Skeletal muscle tissue (tissue), 4 donors: Measurements from ENCODE around the gene SCARF2. TPM values are rescaled to one million over a fixed set of nuclear protein-coding genes. Genes with fewer than 3 reads are reported as not detected.
A peak's percentile ranks its signal among the peaks of the same experiment; 100 is the strongest.
"Not testable (repeated sequence)": the region's sequence is repeated elsewhere in the genome, so short reads cannot be mapped to it uniquely, and the experiment has no call there.

Source experiments
- H3K27ac ChIP-seq: one replicate; pipeline ENCODE4 v1.7.0; 2013; ENCODE audit warnings: mild to moderate bottlenecking, low read depth, low read length, inconsistent platforms
- H3K27me3 ChIP-seq, 3 donors: one replicate each; pipeline ENCODE4 v1.7.0; 2013; ENCODE audit warnings: low read length in 3 of 3; ENCODE audit not compliant: control insufficient read depth in 3 of 3, insufficient read depth in 3 of 3
- H3K36me3 ChIP-seq, 3 donors: one replicate each; pipeline ENCODE4 v1.7.0; 2013; ENCODE audit warnings: low read length in 3 of 3; ENCODE audit not compliant: control insufficient read depth in 3 of 3, insufficient read depth in 3 of 3
- H3K4me1 ChIP-seq, 3 donors: one replicate each; pipeline ENCODE4 v1.7.0; 2013; ENCODE audit warnings: low read length in 3 of 3, mild to moderate bottlenecking in 3 of 3; ENCODE audit not compliant: control insufficient read depth in 3 of 3, insufficient read depth in 3 of 3
- H3K4me3 ChIP-seq, 3 donors: one replicate each; pipeline ENCODE4 v1.7.0; 2013; ENCODE audit warnings: low read length in 3 of 3
- H3K9ac ChIP-seq, 3 donors: one replicate each; pipeline ENCODE4 v1.7.0; 2013; ENCODE audit warnings: low read length in 3 of 3, mild to moderate bottlenecking in 3 of 3, moderate library complexity in 2 of 3, low read depth in 1 of 3
- H3K9me3 ChIP-seq, 3 donors: one replicate each; pipeline ENCODE4 v1.7.0; 2013; ENCODE audit warnings: low read length in 3 of 3; ENCODE audit not compliant: control insufficient read depth in 3 of 3
- total RNA-seq: library from RNA; depleted of rRNA; stranded (reverse); fragments of >200 nt; gene quantifications from one replicate; pipeline ENCODE4 v1.2.3, GENCODE V29; 2014
- donor health status: Osteomylitis.

SCARF2 gene
- total RNA-seq, 1 donor from 2014 or later = 7.8 TPM

DNA sequence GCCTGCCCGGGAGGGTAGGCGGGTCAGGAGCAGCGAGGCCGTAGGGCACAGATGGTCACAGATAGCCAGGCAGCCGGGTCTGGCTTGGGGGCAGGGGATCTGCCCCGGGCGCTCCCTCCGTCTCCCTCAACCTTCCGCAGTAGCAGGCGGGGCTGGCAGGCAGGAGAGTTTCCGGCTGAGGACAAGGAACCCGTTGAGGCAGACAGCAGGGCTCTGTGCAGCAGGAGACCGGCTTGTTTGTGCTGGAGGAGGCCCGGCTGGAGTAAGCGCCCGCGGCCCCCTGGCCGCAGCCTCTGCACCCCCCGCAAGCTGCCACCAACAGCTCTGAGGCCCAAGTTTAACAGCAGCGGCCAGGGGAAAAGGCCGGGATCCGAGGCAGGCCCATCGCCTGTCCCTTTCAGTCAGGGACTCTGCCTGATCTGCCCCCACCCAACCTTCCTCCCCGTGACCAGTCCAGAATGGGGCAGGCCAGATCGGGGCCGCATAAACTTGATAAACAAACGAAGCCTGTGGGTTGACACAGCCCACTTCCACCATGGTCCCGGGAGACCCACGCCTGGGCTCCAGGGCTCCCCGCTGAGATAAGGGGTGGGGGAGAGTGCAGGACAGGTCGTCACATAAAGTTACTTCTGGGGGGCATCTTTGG is 13.6 kb downstream of the SCARF2 start:
- Histone ChIP-seq H3K4me3 (no peak overlapping the region), H3K27me3 (peaks cover 0 to 6% (median 0%) of the 10 kb centered on the region in 3 donors)

DNA sequence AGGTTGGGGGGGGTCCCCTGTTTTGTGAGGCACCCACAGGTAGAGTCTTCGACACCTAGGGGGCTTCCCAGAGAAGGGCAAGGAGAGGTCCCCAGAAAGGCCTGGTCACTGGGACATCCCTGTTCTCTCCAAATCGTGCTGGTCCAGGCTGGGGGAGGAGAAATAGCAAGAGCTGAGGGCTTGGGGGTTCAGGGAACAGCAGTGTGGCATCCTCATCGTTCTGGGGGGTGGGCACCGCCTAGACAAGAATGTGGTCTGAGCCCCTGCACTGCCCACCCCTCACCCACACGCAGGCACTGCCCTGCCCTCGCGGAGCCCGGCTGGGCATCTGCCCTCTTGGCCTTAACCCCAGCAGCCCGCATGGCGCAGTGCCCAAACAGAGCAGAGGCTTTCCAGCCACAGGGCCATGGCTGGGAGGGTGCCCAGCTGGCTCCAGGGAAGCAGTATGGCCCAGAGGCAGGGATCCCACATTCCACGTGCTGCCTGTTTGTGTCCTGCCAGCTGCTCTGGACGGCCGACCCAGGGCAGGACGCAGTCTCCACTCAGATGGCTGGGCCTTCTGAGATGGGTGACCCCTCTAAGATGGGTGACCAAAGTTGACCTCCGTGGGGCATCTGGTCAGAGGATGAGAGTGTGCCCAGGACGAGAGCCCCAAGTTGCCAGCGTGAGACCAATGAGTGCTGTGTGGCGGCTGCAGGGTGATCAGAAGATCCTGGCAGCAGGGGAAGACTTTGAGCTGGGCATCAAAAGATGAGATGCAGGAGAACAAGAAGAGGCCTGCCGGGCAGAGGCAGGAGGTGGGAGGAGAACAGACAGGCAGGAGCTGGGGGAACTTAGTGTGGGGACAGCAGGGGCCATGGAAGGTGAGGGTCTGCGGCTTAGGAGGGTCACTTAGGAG is 14.4 kb downstream of the SCARF2 start:
- Histone ChIP-seq H3K9me3 (no peaks in the 10 kb centered on the region), H3K27ac (no peak overlapping the region), H3K4me3 (no peak overlapping the region), H3K4me1 (peaks cover 20 to 27% (median 25%) of the 10 kb centered on the region in 3 donors), H3K27me3 (peaks cover 0 to 6% (median 0%) of the 10 kb centered on the region in 3 donors), H3K36me3 (peaks cover 0 to 3% (median 0%) of the 10 kb centered on the region in 3 donors), H3K9ac (peak overlapping the region in 1 of 3 donors; percentile 25)

More for the DNA sequence above, 13.6 kb downstream of the SCARF2 start:
- peaks cover 0 to 4% (median 3%) of the 10 kb centered on the region in 3 donors for H3K36me3 ChIP-seq
- H3K27ac ChIP-seq = no peak overlapping the region
- H3K9me3 ChIP-seq = no peaks in the 10 kb centered on the region
- H3K4me1 ChIP-seq = peaks cover 18 to 23% (median 22%) of the 10 kb centered on the region in 3 donors
- H3K9ac ChIP-seq = peak overlapping the region in 1 of 3 donors; percentile 25

DNA sequence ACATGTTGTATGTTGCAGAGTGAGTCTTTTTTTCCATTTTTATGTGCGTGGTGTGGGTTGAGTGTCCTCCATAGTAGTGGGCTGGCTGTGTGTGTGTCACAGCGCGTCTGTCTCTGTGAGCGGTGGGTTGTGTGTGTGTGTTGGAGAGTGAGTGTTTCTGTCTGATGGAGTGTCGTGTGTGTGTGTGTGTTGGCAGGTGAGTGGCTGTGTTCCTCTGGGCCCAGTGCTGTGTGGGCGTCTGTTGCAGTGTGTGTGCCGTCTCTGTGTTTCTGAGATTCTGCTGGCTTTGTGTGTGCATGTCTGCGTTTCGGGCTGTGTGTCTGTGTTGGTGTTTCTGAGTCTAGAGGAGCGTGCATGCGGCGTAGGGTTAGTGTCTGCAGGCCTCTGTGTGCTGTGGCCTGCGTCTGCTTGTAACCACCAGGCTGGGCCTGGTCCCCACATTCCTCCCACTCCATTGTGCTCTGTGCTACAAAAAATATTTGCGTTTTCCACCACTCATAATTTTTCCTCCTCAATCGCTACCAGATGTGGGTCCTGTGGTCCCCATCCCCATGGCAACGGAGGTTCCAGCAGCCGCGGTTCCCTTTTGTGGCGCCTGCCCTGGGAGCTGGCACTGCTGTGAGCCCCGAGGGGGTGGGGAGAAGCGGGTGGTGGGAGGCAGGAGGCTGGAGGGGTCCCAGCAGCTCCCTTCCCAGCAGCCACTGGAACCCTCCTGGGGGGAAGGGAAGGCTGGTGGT is 15.2 kb downstream of the SCARF2 start:
- H3K27ac ChIP-seq = no peak overlapping the region
- H3K27me3 ChIP-seq = peaks cover 0 to 6% (median 0%) of the 10 kb centered on the region in 3 donors
- H3K36me3 ChIP-seq = peaks cover 0 to 3% (median 0%) of the 10 kb centered on the region in 3 donors
- no peak overlapping the region for H3K9ac ChIP-seq
- no peaks in the 10 kb centered on the region for H3K9me3 ChIP-seq
- H3K4me1 ChIP-seq = peaks cover 21 to 28% (median 25%) of the 10 kb centered on the region in 3 donors
- H3K4me3 ChIP-seq = no peak overlapping the region

DNA sequence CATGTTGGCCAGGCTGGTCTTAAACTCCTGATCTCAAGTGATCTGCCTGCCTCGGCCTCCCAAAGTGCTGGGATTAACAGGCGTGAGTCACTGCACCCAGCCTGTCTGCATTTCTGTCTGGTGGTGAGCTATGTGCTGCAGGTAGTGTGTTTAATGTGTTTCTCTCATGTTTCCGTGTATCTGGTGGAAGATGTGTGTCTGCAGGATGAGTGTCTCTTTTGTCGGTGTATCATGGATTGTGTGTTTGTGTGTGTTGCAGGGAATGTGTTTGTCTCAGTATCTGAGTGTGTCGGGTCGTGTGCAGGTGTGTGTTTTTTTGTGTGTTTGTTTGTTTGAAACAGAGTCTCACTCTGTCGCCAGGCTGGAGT is 16.1 kb downstream of the SCARF2 start:
- peaks cover 21 to 28% (median 25%) of the 10 kb centered on the region in 3 donors for H3K4me1 ChIP-seq
- no peak overlapping the region for H3K9ac ChIP-seq
- no peak overlapping the region for H3K4me3 ChIP-seq
- no peak overlapping the region for H3K27ac ChIP-seq
- no peaks in the 10 kb centered on the region for H3K9me3 ChIP-seq
- peaks cover 0 to 6% (median 0%) of the 10 kb centered on the region in 3 donors for H3K27me3 ChIP-seq
- no peaks in the 10 kb centered on the region for H3K36me3 ChIP-seq

DNA sequence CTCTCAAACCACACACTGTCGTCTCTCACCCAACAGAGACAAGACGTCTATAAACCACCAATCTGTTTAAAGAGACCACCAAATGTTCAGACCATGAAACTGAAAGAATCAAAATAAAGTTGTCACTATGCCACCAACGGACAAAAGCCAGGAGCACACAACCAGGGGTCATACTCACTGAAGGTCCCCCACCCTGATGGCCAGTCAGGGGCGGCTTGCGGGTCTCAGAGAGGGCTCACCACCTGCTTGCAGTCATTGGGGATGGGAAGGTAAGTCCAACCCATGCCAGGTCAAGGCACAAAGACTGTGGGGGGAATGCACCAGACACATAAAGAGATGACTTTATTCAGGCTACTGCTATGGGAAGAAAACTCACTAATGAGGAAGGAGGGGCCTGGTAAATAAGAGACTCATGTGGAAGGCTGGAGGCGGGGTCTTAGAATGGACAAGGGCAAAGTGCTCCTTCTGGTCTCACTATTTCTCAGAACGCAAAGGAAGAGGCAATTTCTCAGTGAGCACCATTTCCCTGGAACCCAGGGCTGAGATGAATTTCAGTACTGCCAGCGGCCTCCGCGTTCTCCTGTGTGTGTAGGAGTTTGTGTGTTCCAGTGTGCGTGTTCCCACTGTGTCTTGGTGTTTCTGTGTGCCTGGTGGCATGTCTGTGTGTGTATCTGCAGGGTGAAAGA is 17.3 kb downstream of the SCARF2 start:
- H3K27ac ChIP-seq = no peak overlapping the region
- H3K36me3 ChIP-seq = no peaks in the 10 kb centered on the region
- H3K9ac ChIP-seq = no peak overlapping the region
- no peaks in the 10 kb centered on the region for H3K9me3 ChIP-seq
- peaks cover 0 to 6% (median 0%) of the 10 kb centered on the region in 3 donors for H3K27me3 ChIP-seq
- H3K4me1 ChIP-seq = peaks cover 21 to 28% (median 25%) of the 10 kb centered on the region in 3 donors
- no peak overlapping the region for H3K4me3 ChIP-seq

DNA sequence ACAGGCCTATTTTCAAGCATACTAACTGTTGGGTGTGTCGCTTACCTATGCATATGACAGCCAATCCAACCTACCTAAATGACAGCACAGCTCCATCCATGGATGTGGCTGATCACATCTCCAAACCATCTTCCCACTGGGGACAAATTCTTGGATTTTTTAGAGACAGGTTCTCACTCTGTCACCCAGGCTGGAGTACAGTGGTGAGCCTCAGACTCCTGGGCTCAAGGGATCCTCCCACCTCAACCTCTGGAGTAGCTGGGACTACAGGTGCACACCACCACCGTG is 18.0 kb downstream of the SCARF2 start:
- H3K27ac ChIP-seq = no peak overlapping the region

DNA sequence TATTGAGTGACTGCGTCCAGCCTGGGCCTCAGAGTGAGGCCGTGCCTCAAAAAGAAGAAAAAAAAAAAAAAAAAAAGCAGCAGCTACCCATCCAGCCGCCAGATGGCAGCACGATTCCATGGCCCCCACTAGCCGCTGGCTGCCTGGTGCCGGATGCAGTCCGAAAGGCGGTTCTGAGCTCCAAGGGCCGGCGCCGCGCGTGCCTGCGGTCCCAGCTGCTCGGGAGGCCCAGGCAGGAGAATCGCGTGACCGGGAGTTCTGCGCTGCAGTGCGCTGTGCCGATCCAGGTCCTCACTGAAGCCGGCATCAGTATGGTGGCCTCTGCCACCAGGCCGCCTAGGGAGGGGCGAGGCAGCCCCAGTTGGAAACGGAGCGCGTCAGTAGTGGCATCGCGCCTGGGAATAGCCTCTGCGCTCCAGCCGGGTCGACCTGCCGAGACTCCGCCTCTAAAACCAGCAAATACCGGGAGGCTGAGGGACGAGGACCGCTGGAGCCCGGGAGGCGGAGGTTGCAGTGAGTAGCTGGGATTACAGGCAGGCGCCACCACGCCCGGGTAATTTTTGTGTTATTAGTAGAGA is 19.3 kb downstream of the SCARF2 start:
- Histone ChIP-seq H3K4me3 (peak overlapping the region; percentile 49 to 69 (median 67)), H3K27me3 (no peaks in the 10 kb centered on the region), H3K9me3 (no peaks in the 10 kb centered on the region), H3K36me3 (no peaks in the 10 kb centered on the region), H3K27ac (no peak overlapping the region), H3K9ac (peak overlapping the region in 2 of 3 donors; percentile 57 to 71), H3K4me1 (peaks cover 11 to 17% (median 15%) of the 10 kb centered on the region in 3 donors)

More for the DNA sequence above, 18.0 kb downstream of the SCARF2 start:
- peaks cover 21 to 28% (median 25%) of the 10 kb centered on the region in 3 donors for H3K4me1 ChIP-seq
- H3K27me3 ChIP-seq = no peaks in the 10 kb centered on the region
- no peaks in the 10 kb centered on the region for H3K9me3 ChIP-seq
- H3K4me3 ChIP-seq = no peak overlapping the region
- H3K9ac ChIP-seq = no peak overlapping the region
- H3K36me3 ChIP-seq = no peaks in the 10 kb centered on the region

DNA sequence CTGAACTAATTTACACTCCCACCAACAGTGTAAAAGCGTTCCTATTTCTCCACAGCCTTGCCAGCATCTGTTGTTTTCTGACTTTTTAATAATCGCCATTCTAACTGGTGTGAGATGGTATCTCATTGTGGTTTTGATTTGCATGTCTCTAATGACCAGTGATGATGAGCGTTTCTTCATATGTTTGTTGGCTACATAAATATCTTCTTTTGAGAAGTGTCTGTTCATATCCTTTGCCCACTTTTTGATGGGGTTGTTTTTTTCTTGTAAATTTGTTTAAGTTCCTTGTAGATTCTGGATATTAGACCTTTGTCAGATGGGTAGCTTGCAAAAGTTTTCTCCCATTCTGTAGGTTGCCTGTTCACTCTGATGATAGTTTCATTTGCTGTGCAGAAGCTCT is 21.9 kb downstream of the SCARF2 start:
- not testable (repeated sequence) for H3K4me3 ChIP-seq

DNA sequence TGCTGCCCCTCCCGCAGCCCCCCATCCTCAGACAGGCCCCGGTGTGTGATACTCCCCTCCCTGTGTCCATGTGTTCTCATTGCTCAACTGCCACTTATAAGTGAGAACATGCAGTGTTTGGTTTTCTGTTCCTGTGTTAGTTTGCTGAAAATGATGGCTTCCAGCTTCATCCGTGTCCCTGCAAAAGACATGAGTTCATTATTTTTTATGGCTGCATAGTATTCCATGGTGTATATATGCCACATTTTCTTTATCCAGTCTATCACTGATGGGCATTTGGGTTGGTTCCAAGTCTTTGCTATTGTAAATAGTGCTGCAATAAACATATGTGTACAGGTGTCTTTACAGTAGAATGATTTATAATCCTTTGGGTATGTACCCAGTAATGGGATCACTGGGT is 22.4 kb downstream of the SCARF2 start:
- H3K9ac ChIP-seq, H3K27me3 ChIP-seq, H3K9me3 ChIP-seq, H3K36me3 ChIP-seq, H3K27ac ChIP-seq, H3K4me3 ChIP-seq, H3K4me1 ChIP-seq: not testable (repeated sequence)

More for the DNA sequence above, 21.9 kb downstream of the SCARF2 start:
- H3K9me3 ChIP-seq, H3K27ac ChIP-seq, H3K27me3 ChIP-seq, H3K4me1 ChIP-seq, H3K36me3 ChIP-seq, H3K9ac ChIP-seq: not testable (repeated sequence)
